HG02798 (cell line): ENCODE results near the gene MTCP1.

Source experiments
- ATAC-seq: cut with Tn5 transposase; IDR thresholded peaks from one replicate; pipeline ENCODE4 v1.9.1; 2021; ENCODE audit warnings: mild to moderate bottlenecking; ENCODE audit not compliant: unreplicated experiment, poor library complexity

The MTCP1 gene

DNA sequence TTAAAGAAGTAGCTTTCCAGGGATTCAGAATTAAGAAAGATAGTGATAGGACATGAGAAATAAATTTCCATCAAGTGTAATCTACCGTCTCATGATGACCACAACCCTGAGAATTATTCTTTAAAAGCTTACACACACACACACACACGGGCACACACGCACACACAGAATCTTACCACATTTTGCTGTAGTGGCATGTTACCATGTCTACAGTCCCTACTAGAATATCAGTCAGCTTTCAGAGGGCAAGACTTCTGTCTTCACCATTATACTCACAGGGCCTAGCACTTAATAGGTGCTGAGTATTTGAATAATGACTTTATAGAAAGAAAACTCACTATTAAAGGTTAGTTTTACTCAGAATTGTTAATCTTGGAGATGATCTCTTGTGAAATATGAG is 15.4 kb downstream of the MTCP1 start:
- ATAC-seq: no peak

DNA sequence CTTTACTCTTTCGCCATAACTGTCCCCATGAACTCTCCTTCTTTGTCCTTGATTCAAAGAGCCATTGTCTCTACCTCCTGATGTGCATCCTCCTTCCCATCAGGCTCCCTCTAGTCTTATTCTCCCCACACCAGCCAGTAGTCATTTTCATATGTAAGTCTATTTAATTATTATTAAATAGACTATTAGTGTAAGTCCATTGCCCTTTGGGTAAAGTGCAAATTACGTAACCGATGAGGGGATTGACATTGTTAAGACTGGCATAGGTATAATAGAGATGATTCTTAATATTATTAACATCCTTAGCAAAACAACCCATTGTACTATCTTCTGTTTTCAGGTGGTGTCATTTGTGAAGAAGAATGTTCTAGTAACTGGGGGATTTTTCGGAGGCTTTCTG is 16.7 kb downstream of the MTCP1 start:
- ATAC-seq: no peak

DNA sequence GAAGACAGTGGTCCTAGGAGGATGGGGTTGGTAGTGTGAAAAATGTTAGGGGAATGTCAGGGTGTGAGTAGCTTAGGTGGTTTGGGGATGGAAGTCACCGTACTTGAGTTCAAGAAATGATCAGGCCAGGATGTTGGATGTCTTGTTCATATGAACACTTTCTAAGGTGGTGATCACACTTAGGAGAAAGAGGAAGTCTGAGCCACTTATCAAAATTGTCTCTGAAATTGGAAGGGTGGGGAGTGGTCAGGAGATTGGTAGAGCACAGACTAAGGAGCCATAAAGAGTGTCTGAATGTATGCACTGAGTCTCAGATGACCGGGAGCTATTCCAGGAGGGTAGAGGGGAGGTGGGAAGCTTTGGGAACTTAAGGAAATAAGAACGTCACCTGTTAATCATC is 17.3 kb downstream of the MTCP1 start:
- no peak for ATAC-seq

DNA sequence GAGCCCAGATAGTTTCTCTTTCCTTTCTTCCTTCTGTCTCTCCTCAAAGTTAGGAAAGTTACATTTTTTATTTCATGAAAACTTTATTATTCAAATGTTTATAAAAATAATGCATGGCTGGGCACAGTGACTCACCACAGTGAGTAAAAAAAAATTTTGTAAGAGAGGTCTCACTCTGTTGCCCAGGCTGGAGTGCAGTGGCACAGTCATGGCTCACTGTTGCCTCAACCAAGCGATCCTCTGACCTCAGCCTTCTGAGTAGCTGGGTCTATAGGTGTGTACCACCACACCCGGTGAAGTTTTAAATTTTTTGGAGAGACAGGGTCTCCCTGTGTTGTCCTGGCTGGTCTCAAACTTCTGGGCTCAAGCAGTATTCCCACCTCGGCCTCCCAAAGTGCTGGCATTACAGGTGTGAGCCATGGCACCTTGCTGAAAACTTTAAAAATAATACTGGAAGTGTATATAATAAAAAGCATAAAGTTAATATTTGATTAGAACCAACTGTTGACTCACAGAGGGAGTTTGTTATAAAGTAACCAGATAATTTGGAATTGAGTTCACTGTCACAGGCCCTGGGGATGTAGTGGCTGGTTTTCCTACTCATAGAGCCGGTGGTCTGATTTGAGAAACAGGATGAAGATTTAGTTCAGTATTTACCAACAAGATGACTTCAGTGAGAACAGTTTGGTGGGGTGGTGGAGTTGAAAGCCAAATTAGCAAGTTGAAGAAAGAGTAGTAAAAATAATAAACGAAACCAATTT is 18.0 kb downstream of the MTCP1 start:
- no peak for ATAC-seq

DNA sequence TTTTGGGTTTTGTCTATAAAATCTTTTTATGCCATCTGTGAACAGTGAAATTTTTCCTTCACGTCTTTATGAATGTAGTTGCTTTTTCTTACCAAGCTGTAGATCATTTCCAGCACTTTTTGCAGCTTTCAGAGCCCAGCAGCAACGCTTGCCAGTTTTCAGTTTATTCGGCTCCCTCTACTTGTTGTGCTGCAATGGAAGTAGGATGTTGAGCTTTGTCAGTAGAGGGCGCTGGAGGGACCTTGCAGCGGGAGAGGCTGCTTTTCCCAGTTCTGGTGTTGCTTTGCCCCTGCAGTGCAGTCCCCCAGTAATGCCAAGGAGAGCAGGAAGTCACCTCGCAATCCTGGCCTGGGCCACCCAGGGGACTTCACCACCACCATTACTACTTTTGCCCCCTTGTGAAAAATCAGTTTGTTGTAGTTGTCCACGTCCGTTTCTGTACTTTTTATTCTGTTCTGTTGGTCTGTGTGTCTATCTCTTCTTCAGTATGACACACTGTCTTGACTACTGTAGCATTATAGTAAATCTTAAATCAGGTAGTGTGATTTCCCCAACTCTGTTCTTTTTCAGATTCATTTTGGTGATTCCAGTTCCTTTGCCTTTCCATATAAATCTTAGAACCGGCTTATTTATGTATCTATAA is 21.8 kb downstream of the MTCP1 start:
- no peak for ATAC-seq

DNA sequence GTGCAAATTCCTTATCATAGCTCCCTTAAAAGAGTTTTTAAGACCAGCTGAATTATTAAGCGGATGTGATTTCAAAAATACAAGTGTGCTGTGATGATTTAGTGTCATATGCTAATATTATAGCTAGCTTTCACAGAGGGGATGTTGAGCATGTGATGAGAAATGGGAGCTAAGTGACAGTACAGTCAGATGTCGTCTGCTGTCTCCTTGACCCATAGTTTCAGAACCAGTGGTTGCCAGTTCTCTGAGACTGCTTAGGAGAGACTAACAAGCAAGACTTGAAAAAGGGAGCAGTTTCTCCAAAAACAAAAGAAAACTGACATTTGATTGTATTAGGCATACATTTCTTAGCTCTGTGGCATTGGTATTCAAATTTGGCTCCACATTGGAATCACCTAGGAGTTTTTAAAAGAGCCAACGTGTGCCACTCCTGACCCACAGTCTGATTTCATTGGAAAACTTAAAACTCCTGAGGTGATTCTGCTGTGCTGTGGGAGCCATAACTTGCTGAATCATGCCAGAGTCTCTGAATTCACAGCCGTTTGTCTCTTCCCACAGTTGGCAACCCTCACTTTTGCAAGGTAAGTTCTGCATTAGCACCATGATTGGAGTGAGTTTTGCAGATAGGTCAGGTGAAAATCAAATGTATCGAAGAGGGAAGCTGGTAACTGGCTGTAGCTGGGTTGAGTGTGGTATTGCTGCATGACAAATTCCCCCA is 24.0 kb downstream of the MTCP1 start:
- ATAC-seq: no peak

DNA sequence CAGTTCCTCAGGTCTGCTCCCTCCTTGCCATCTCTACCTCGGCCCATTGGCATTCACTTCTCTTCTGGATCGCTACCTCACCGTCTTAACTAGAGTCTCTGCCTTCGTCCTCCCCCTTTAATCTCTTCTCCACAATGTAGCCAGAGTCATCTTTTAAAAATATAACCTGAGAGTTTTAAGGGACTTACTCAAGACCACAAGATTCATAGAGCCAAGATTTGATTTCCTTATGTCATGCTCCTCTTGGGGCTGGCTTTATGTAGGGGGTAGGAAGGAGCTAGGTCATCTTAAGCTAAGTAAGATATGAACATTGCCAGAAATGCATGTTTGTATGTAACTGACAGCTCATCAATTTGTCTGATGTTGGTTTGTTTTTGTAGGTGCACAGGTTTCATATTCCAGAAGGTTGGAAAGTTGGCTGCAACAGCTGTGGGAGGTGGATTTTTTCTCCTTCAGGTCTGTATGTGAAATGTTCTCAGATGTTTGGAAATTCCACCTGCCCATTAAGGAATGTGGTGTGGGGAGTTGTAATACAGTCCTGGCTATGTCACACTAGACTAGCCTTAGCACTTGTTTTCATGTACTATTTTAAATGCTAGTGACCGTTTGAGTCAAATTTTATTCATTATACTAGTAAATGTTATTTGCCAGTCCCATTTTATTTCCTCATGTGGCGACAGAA is 24.7 kb downstream of the MTCP1 start:
- no peak for ATAC-seq

DNA sequence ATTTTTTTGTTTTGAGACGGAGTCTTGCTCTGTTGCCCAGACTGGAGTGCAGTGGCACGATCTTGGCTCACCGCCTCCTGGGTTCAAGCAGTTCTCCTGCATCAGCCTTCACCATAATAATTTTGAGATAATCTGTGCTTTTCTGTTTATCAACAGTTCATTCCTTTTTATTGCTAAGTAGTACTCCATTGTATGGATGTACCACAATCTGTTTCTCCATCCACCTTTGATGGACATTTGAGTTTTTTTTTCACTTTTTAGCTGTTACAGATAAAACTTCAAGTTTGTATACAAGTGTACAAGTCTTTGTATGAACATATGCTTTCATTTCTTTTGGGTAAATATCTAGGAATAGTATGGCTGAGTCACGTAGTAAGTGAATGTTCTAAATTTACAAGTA is 35.2 kb downstream of the MTCP1 start:
- ATAC-seq: no peak

DNA sequence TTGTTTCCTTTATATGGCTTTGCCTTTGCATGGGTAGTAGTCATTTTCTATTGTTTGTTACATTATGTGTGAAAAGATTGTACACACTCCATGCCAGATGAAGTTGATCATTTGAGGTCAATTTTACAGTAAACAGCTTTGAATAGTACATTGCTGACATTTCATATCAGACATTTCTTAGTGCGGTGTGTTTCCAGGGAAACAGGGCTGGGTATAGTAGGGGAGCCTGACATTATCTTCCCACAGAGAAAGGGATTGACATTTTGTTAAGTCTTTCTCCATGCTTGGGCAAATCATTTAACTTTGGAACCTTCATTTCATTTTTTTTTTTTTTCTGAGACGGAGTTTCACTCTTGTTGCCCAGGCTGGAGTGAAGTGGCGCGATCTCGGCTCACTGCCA is 39.3 kb downstream of the MTCP1 start:
- no peak for ATAC-seq

DNA sequence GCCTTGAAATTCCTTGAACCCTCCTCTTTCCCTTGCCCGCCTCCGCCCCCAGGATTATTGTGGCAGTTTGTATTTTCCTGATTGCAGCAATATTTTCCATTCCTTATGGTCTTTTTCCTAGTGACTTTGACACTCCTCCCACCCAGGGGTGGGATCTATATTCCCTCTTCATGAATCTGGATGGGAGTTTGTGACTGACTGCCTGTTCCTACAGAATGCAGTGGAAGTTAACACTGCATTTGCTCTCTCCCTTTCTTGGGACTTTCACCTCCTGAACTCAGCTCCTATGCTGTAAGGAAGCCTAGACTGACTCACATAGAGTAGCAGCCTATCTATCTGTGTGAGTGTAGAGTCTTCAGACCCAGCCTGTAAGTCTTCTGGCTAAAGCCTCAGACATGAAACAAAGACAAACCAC is 42.1 kb downstream of the MTCP1 start:
- no peak for ATAC-seq

DNA sequence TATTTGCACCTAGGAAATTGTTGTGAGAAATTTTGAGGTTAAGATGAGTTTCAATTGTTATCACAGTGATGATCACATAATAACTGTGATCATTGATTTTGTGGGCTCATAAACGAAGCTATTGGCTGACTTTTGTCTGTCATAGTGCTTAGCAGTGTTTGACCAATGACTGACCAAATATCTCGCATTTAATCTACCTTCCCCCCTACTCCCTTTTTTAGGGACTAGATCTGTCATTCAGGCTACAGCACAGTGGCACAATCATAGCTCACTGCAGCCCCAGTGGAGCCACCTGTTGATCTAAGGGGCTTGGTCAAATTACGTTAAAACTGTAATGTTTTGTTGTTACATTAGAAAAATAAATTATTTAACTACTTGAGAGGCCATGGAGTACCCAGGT is 42.8 kb downstream of the MTCP1 start:
- no peak for ATAC-seq

DNA sequence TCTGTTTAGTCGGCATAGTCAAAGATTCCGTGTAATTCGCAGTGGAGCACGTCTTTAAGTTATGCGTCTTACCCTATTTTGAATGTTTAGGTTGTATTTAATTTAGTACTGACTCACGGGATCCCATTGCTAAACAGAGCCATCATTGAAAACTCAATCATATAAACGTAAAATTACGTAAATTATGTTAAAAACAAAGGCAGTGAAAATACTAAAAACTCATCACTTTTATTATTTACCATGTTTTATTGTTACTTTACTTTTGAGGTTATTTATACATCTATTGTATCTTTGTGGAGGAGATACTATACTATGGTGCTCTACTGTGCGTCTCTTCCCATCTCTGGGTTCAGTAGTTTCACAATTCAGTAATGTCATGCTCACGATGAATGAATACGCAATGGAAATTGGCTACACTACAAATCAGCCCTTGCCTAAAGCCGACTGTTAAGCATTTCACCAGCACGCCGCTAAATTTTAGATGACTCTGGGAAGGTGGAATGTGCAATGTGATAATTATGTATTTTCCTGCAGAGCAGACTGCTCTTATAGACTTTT is 43.3 kb downstream of the MTCP1 start:
- no peak for ATAC-seq

DNA sequence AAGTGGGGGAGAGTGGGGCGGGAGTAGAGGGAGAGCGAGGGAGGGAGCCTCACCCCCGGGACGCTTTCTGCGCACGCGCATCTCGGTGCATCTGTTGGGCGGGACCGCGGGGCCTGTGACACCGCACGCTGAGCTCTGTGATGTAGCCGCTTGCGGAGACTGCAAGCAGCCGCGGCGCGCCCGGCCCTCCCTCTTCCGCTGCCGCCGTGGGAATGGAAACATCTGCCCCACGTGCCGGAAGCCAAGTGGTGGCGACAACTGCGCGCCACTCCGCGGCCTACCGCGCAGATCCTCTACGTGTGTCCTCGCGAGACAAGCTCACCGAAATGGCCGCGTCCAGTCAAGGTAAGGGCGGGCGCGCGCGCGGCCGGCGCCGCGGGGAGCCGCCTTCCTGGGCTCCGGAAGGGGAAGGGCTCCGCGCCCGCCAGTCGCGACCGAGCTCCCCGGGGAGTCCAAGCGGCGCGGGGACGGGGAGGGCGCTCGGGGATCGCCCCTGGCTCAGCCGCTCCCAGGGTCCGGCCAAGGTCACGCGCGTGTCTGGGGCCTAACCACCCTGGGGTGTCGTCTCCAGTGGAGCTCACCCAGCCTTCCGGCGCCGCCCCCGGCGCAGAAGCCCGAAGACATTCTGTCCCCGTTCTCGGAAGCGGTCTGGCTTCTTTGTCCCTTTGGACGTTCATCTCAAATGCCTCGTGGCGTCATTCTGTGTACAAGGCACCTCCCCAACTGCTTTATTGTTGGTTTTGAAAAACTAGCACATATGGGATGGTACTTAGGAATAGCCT is 44.0 kb downstream of the MTCP1 start, which contains the start of gene FUNDC2:
FUNDC2 (plus strand) TSS at position 118 of the 782 bp plus-strand sequence; CDS start at position 213, 95 bp downstream.
- ATAC-seq: peak; percentile 95

DNA sequence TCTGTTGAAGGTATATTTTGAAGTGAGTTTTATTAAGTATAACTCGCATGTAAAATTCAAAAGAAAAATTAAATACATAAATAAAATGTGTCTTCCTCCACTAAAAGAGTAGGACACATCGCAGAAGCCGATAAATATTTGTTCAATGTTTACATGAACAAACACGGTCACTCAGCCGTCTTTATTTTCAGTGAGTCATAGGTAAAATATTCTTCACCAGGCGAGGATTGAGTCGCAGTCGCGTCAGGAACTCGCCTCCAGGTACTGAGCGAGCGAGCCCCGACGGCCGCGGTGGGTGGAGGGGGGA is 44.6 kb downstream of the MTCP1 start:
- ATAC-seq: no peak

DNA sequence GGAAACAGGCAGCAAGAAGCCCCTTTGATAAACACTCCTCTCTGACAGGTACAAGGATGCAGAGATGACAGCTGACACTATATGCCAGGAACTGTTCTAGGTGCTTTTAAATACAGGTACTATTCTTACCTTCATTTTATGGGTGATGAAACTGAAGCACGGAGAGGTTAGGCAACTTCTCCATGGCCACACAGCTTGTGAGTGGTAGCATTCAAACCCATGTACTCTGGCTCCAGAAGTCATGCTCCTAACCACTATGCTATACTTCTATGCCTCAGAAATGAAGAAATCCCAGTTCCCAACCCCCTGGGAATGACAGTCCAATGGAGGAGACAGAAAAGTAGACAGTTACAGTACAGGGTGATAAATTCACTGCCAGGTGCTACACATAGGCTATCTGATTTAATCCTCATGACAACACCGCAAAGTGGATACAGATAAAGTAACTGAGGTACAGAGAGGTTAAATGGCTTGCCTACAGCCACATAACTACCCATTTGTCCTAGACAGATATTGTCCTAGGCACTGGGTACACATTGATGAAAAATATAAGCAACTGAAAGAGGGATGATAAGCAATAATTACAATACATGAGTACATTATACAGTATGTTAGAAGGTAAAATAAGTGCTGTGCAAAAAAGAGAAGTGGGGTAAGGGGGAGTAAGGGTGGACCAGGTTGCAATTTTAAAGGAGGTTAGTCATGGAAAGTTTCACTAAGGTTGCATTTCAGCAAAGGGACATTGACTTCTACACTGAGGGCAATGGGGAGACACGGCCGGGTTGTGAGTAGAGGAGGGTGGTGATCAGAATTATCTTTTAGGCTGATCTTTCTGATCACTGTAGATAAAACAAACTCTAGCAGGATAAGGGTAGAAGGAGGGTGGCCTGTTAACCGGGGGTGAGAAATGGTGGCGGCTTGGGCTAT is 46.8 kb downstream of the MTCP1 start:
- ATAC-seq: no peak

DNA sequence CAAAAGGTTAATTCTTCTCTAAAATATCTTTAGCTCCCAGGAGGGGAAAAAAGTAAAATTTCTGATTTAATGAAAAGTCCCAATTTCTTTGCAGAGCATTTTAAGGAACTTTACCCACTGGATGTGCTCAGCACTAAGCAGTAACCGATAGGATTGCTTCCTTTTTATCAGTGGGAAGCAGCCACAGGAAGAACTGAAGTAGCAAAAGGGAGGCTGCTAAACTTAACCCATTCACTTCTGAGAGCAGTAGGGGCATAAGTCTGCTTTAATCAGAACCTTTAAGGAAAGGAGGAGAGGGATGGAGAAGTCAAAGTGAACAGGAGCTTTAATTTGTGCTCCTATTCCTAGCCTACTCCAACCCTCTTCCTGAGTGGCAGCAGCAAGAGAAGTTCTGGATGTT is 48.4 kb downstream of the MTCP1 start, which contains the start of gene F8:
F8 (minus strand) TSS at position 139 of the 400 bp plus-strand sequence. CDS start 171 bp downstream, outside the sequence.
- no peak for ATAC-seq

DNA sequence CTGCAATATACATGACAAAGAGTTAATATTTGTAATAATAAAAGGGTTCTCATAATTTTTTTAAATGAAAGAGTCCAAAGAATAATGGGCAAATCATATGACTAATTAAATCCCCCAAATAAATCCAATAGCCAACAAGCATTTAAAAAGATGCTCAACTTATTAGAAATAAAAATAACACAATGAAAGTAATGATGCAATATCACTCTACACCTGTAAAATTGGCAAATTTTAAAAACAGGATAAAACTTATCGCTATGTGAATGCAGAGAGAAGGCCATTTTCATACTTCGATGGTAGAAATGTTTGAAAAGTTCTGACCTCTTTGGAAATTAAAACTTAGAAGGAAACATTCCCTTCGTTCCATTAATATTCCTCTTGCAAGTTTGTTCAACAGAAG is 50.3 kb downstream of the MTCP1 start:
- ATAC-seq: no peak
